HepG2 (cell line): ENCODE measurements around the gene SCARB2. TPM values are rescaled to one million over a fixed set of nuclear protein-coding genes. Genes with fewer than 3 reads are reported as not detected.
A peak's percentile ranks its signal among the peaks of the same experiment; 100 is the strongest.

Experiments
- ARNTL ChIP-seq: sonication (generic); formaldehyde crosslinking; IDR thresholded peaks from 2 replicates; pipeline ENCODE4 v1.4.0; 2020; ENCODE audit warnings: mild to moderate bottlenecking, missing genetic modification reagents
- BCL6 ChIP-seq: IDR thresholded peaks from 2 replicates; pipeline ENCODE4 v1.6.1; 2016; ENCODE audit warnings: missing genetic modification reagents, missing compliant biosample characterization
- ELF3 ChIP-seq: IDR thresholded peaks from 2 replicates; pipeline ENCODE4 v1.6.1; 2016; ENCODE audit warnings: missing genetic modification reagents, missing compliant biosample characterization
- FOXP1 ChIP-seq, 2 experiments: fragments of 450-650 bp in 1 of 2; IDR thresholded peaks; 2 replicates each; pipeline ENCODE4 v1.6.1; 2017 to 2018; ENCODE audit warnings: antibody characterized with exemption in 1 of 2
- HDAC1 ChIP-seq: sonication (generic); formaldehyde crosslinking; IDR thresholded peaks from 2 replicates; pipeline ENCODE4 v1.5.1; 2020; ENCODE audit warnings: mild to moderate bottlenecking, missing genetic modification reagents
- HOMEZ ChIP-seq: IDR thresholded peaks from 2 replicates; pipeline ENCODE4 v1.6.1; 2016; ENCODE audit warnings: low read depth
- HOXA5 ChIP-seq: sonication (generic); formaldehyde crosslinking; IDR thresholded peaks from 2 replicates; pipeline ENCODE4 v1.4.0; 2020; ENCODE audit warnings: missing genetic modification reagents
- KLF15 ChIP-seq: sonication (generic); formaldehyde crosslinking; IDR thresholded peaks from 2 replicates; pipeline ENCODE4 v1.8.1; 2023; ENCODE audit warnings: borderline replicate concordance, mild to moderate bottlenecking, inconsistent platforms, missing genetic modification reagents, mixed read lengths
- KMT2B ChIP-seq: IDR thresholded peaks from 2 replicates; pipeline ENCODE4 v1.6.1; 2016; ENCODE audit warnings: missing genetic modification reagents, missing compliant biosample characterization
- MAFK ChIP-seq, 2 experiments: IDR thresholded peaks in 1 of 2; conservative IDR thresholded peaks in 1 of 2; 2 replicates each; pipeline ENCODE4 v1.6.1; 2011; ENCODE audit warnings: improper control_type of control experiment in 2 of 2, low read length in 2 of 2
- RXRA ChIP-seq: sonication (generic); formaldehyde crosslinking; IDR thresholded peaks from 2 replicates; pipeline ENCODE4 v1.5.1; 2020; ENCODE audit warnings: missing genetic modification reagents
- SIN3A ChIP-seq: IDR thresholded peaks from 2 replicates; pipeline ENCODE4 v1.6.1; 2011; ENCODE audit warnings: low read depth, mild to moderate bottlenecking, control low read depth, low read length, borderline replicate concordance
- SKIL ChIP-seq: sonication (generic); formaldehyde crosslinking; IDR thresholded peaks from 2 replicates; pipeline ENCODE4 v1.8.0; 2022; ENCODE audit warnings: missing genetic modification reagents, mild to moderate bottlenecking, moderate library complexity, borderline replicate concordance
- SRSF4 ChIP-seq: fragments of 200-400 bp; formaldehyde crosslinking; IDR thresholded peaks from one replicate; pipeline ENCODE4 v1.6.1; 2018; ENCODE audit warnings: mild to moderate bottlenecking, low read depth, low read length, moderate library complexity; ENCODE audit not compliant: poor library complexity, severe bottlenecking
- TMF1 ChIP-seq: sonication (generic); formaldehyde crosslinking; IDR thresholded peaks from 2 replicates; pipeline ENCODE4 v1.8.1; 2022; ENCODE audit warnings: low read depth, missing genetic modification reagents
- YEATS2 ChIP-seq: sonication (generic); formaldehyde crosslinking; IDR thresholded peaks from 2 replicates; pipeline ENCODE4 v1.4.0; 2020; ENCODE audit warnings: missing genetic modification reagents, borderline replicate concordance
- ZNF234 ChIP-seq: sonication (generic); formaldehyde crosslinking; conservative IDR thresholded peaks from 2 replicates; pipeline ENCODE4 v1.5.1; 2020; ENCODE audit warnings: mild to moderate bottlenecking, missing genetic modification reagents
- ZNF331 ChIP-seq: sonication (generic); formaldehyde crosslinking; IDR thresholded peaks from 2 replicates; pipeline ENCODE4 v1.4.0; 2020; ENCODE audit warnings: missing genetic modification reagents
- ZNF383 ChIP-seq: sonication (generic); formaldehyde crosslinking; IDR thresholded peaks from 2 replicates; pipeline ENCODE4 v1.4.0; 2020; ENCODE audit warnings: missing genetic modification reagents, mild to moderate bottlenecking, borderline replicate concordance
- ZNF562 ChIP-seq: sonication (generic); formaldehyde crosslinking; IDR thresholded peaks from 2 replicates; pipeline ENCODE4 v1.8.0; 2022; ENCODE audit warnings: missing genetic modification reagents, borderline replicate concordance
- ZNF781 ChIP-seq: sonication (generic); formaldehyde crosslinking; IDR thresholded peaks from 2 replicates; pipeline ENCODE4 v1.5.1; 2020; ENCODE audit warnings: borderline replicate concordance, mild to moderate bottlenecking, missing genetic modification reagents; ENCODE audit errors: not compliant biosample characterization
- polyA plus RNA-seq, 8 experiments: library from polyadenylated mRNA; depleted of rRNA in 3 of 8; stranded (reverse) in 7 of 8; unstranded in 1 of 8; fragments of >200 nt; fragmentation: Illumina TruSeq in 4 of 8; extraction: Trizol in 4 of 8; gene quantifications; 2 replicates each; pipeline versions ENCODE4 v1.2.1 to v1.2.3, GENCODE V29; 2011 to 2016; ENCODE audit warnings: low read depth in 4 of 8, missing spikeins in 1 of 8, mixed read lengths in 1 of 8; ENCODE audit not compliant: insufficient read depth in 1 of 8
- total RNA-seq, 5 experiments: library from RNA; depleted of rRNA; stranded (reverse); fragments of >200 nt; fragmentation: Illumina TruSeq; extraction: Trizol; gene quantifications; 2 replicates each; pipeline ENCODE4 v1.2.3, GENCODE V29; 2016; ENCODE audit warnings: low read depth in 1 of 5
- TF ChIP-seq, protein P1 (sequence below): sonication (generic); formaldehyde crosslinking; IDR thresholded peaks from 2 replicates; pipeline ENCODE4 v1.4.0; 2020; ENCODE audit warnings: missing genetic modification reagents

Gene SCARB2
- total and polyA plus RNA-seq, 2 of the 13 experiments (the other 11 are each of a cell fraction or from before 2014, with no cell fraction given), result 40.6 to 43.4 TPM

DNA sequence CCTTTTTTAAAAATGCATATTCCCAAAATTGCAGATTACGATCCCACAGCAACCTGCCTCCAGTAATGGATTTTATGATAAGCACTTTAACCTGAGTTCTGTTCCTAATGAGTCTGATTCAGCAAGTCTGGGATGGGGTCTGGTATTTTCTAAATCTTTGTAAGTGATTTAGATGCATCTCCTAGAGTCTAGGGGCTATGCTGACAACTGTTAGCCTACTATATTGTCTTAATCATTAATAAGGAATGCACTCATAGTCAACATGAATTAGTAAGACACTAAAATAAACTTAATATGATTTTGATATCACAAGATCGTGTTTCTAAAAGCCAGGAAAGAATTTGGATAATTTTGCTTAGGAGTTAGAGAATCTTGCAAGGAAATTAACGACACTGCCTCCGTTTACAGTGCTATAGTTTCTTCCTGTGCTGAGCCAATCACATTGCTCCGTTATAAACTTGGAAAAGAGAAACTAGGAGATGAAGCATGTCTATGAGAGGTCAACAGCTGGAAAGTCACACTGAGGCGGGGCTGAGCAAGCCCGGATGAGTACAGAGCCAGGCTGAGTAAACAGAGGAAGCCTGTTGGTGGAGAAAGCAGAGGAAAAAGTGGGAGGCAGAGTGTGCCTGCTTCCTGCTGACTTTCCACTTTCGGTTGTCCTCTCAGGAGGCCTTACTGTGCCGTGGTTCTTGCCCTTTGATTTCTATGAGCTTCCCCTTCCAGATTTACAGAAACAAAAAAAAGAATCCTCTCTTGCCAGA lies 5.4 kb downstream of the SCARB2 start (continued):
- TF ChIP-seq SRSF4, result no peak
- TF ChIP-seq YEATS2, result peak; percentile 76; the same call in 1 of the 2 replicates
- peak; percentile 56 for TF ChIP-seq BCL6 (CRISPR knock-in tag)
- peak; percentile 91 for TF ChIP-seq ZNF331 (CRISPR knock-in tag)
- no peak for TF ChIP-seq HOXA5 (CRISPR knock-in tag)
- TF ChIP-seq SIN3A, result 0 out of 2 replicates have a peak, but pooled peaks have one; percentile 67
- peak; percentile 80 for TF ChIP-seq KMT2B
- no peak for TF ChIP-seq TMF1 (CRISPR knock-in tag)
- no peak for TF ChIP-seq ZNF383 (CRISPR knock-in tag)
- no peak for TF ChIP-seq SKIL (CRISPR knock-in tag)
- TF ChIP-seq, protein P1, sequence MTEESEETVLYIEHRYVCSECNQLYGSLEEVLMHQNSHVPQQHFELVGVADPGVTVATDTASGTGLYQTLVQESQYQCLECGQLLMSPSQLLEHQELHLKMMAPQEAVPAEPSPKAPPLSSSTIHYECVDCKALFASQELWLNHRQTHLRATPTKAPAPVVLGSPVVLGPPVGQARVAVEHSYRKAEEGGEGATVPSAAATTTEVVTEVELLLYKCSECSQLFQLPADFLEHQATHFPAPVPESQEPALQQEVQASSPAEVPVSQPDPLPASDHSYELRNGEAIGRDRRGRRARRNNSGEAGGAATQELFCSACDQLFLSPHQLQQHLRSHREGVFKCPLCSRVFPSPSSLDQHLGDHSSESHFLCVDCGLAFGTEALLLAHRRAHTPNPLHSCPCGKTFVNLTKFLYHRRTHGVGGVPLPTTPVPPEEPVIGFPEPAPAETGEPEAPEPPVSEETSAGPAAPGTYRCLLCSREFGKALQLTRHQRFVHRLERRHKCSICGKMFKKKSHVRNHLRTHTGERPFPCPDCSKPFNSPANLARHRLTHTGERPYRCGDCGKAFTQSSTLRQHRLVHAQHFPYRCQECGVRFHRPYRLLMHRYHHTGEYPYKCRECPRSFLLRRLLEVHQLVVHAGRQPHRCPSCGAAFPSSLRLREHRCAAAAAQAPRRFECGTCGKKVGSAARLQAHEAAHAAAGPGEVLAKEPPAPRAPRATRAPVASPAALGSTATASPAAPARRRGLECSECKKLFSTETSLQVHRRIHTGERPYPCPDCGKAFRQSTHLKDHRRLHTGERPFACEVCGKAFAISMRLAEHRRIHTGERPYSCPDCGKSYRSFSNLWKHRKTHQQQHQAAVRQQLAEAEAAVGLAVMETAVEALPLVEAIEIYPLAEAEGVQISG (CRISPR knock-in tag), result peak; percentile 52; the same call in 1 of the 2 replicates
- no peak for TF ChIP-seq KLF15
- TF ChIP-seq MAFK (conservative IDR thresholded peaks at IDR 0.05 in 1 of 2, IDR thresholded peaks at IDR 0.05 in 1 of 2; ENCODE audit: low read length in 2 of 2), result peak; percentile 51 to 61
- TF ChIP-seq HOMEZ (CRISPR knock-in tag), result peak; percentile 71; the same call in 1 of the 2 replicates
- no peak for TF ChIP-seq FOXP1 (IDR thresholded peaks at IDR 0.05)
- TF ChIP-seq FOXP1 (CRISPR knock-in tag; IDR thresholded peaks at IDR 0.05), result peak; percentile 64
- TF ChIP-seq ARNTL, result 0 out of 2 replicates have a peak, but pooled peaks have one; percentile 46
- peak; percentile 53; the same call in 1 of the 2 replicates for TF ChIP-seq HDAC1 (CRISPR knock-in tag)
- TF ChIP-seq ELF3 (CRISPR knock-in tag), result peak; percentile 94
- no peak for TF ChIP-seq ZNF562
- no peak for TF ChIP-seq ZNF234 (CRISPR knock-in tag)
- peak; percentile 47; the same call in 1 of the 2 replicates for TF ChIP-seq RXRA (CRISPR knock-in tag)
- no peak for TF ChIP-seq ZNF781 (CRISPR knock-in tag)
